Sigmoid colon (tissue), 7 donors: Measurements from ENCODE around the gene PRAMEF10. TPM values are rescaled to one million over a fixed set of nuclear protein-coding genes. Genes with fewer than 3 reads are reported as not detected.
"Not testable (repeated sequence)": the region's sequence is repeated elsewhere in the genome, so short reads cannot be mapped to it uniquely, and the experiment has no call there.

Experiments used
- DNase-seq: peaks from one replicate; pipeline ENCODE4 v3.0.0-alpha.2; 2019
- H3K27ac ChIP-seq, 4 donors: fragments of 200-600 bp; sonication (generic); one replicate each; pipeline ENCODE4 v1.5.1; 2016 to 2019; ENCODE audit warnings: mild to moderate bottlenecking in 1 of 4
- H3K27me3 ChIP-seq, 3 donors: fragments of 200-600 bp; sonication (generic); one replicate each; pipeline ENCODE4 v1.5.1; 2019; ENCODE audit warnings: mild to moderate bottlenecking in 1 of 3
- H3K36me3 ChIP-seq, 4 donors: fragments of 200-600 bp; sonication (generic); one replicate each; pipeline ENCODE4 v1.5.1; 2016 to 2019
- H3K4me1 ChIP-seq, 4 donors: fragments of 200-600 bp; sonication (generic); one replicate each; pipeline ENCODE4 v1.5.1; 2017 to 2019
- H3K4me3 ChIP-seq, 4 donors: fragments of 200-600 bp; sonication (generic); one replicate each; pipeline ENCODE4 v1.5.1; 2017 to 2019; ENCODE audit warnings: mild to moderate bottlenecking in 2 of 4, moderate library complexity in 1 of 4
- H3K9me3 ChIP-seq, 4 donors: fragments of 200-600 bp in 3 of 4; sonication (generic) in 3 of 4; one replicate each; pipeline versions ENCODE4 v1.5.1 to v1.6.1; 2013 to 2019
- WGBS, 2 donors: extraction: QIAGEN DNeasy Blood & Tissue Kit; methylation state at CpG; one replicate each; pipeline ENCODE4 v1.1.7; 2013; 5-methylcytosine and 5-hydroxymethylcytosine counted together
- intact Hi-C: fragments of 100-400 bp; cut with DNase I; formaldehyde crosslinking; loops from one replicate; pipeline ENCODE4 v1.15.1; 2023
- polyA plus RNA-seq, 3 donors: library from polyadenylated mRNA; stranded (reverse); fragments of 200-250 nt; gene quantifications; one replicate each; pipeline ENCODE4 v1.2.3, GENCODE V29; 2013
- total RNA-seq, 4 donors: library from RNA; depleted of rRNA; stranded (reverse); fragments of >200 nt; gene quantifications; one replicate each; pipeline ENCODE4 v1.1.0, GENCODE V29; 2016
- donor health status: healthy with polysubstance abuse.
- donor health status: Bipolar disorder and iron deficiency.
- donor health status: healthy.

PRAMEF10 gene
- total RNA-seq (not detected), polyA plus RNA-seq (not detected)

GRCh38 chr1:12898170-12898569, at the start of gene PRAMEF10:
TSS of gene PRAMEF10 (minus strand) at chr1:12898270. CDS start at chr1:12895847, 2,423 bp downstream.
- intact Hi-C loops, H3K4me1 ChIP-seq, H3K9me3 ChIP-seq, DNase-seq, H3K27ac ChIP-seq, H3K36me3 ChIP-seq, H3K27me3 ChIP-seq, H3K4me3 ChIP-seq: not testable (repeated sequence)
- 60% methylated on average over 1 of the region's 1 CpG; no CpG with 5 or more reads in 1 of the 2 donors for WGBS, 2 donors

- H3K4me1 ChIP-seq, DNase-seq, intact Hi-C loops, H3K4me3 ChIP-seq, H3K27ac ChIP-seq, H3K36me3 ChIP-seq, H3K27me3 ChIP-seq, H3K9me3 ChIP-seq: not testable (repeated sequence)
- 79 to 86% methylated on average over 2 to 3 of the region's 4 CpGs for WGBS, 2 donors
These were observed 49.4 kb upstream of the PRAMEF10 start, which contains the start of gene PRAMEF6 for GRCh38 chr1:12947480-12947879. TSS of gene PRAMEF6 (minus strand) at chr1:12947580. CDS start at chr1:12942518, 5,062 bp downstream.

- 31 to 43% methylated on average over 3 of the region's 5 CpGs for WGBS, 2 donors
- H3K27me3 ChIP-seq, H3K4me1 ChIP-seq, H3K27ac ChIP-seq, H3K36me3 ChIP-seq, DNase-seq, H3K4me3 ChIP-seq, H3K9me3 ChIP-seq, intact Hi-C loops: not testable (repeated sequence)
These were observed 26.3 kb upstream of the PRAMEF10 start for GRCh38 chr1:12924368-12924767.

- H3K4me1 ChIP-seq, H3K4me3 ChIP-seq, intact Hi-C loops, H3K36me3 ChIP-seq, DNase-seq, H3K9me3 ChIP-seq, H3K27ac ChIP-seq, H3K27me3 ChIP-seq: not testable (repeated sequence)
- WGBS, 2 donors, result 41 to 73% methylated on average over 2 of the region's 2 CpGs
These were observed 23.7 kb upstream of the PRAMEF10 start for GRCh38 chr1:12921749-12922148.

- DNase-seq, intact Hi-C loops, H3K36me3 ChIP-seq, H3K4me3 ChIP-seq, H3K27me3 ChIP-seq, H3K4me1 ChIP-seq, H3K27ac ChIP-seq, H3K9me3 ChIP-seq: not testable (repeated sequence)
- no CpG with 5 or more reads among the region's 1 CpG for WGBS, 2 donors
These were observed 18.2 kb upstream of the PRAMEF10 start, which contains the start of gene PRAMEF7 for GRCh38 chr1:12916310-12916709. TSS of gene PRAMEF7 (plus strand) at chr1:12916610. CDS start at chr1:12917693, 1,083 bp downstream.

GRCh38 chr1:12903793-12904572, 5.9 kb upstream of the PRAMEF10 start:
- H3K9me3 ChIP-seq, DNase-seq, H3K27ac ChIP-seq, H3K36me3 ChIP-seq, H3K4me3 ChIP-seq, H3K4me1 ChIP-seq, intact Hi-C loops, H3K27me3 ChIP-seq: not testable (repeated sequence)
- WGBS, 2 donors, result 69 to 79% methylated on average over 4 of the region's 5 CpGs

- H3K36me3 ChIP-seq, H3K4me1 ChIP-seq, intact Hi-C loops, DNase-seq, H3K4me3 ChIP-seq, H3K9me3 ChIP-seq, H3K27me3 ChIP-seq, H3K27ac ChIP-seq: not testable (repeated sequence)
These were observed 1.1 kb upstream of the PRAMEF10 start for GRCh38 chr1:12899186-12899585.

GRCh38 chr1:12886101-12886500, 12.0 kb downstream of the PRAMEF10 start, which contains the start of gene PRAMEF4:
TSS of gene PRAMEF4 (minus strand) at chr1:12886201. CDS start at chr1:12883394, 2,807 bp downstream.
- DNase-seq, H3K9me3 ChIP-seq, H3K36me3 ChIP-seq, H3K4me1 ChIP-seq, intact Hi-C loops, H3K27me3 ChIP-seq, H3K4me3 ChIP-seq, H3K27ac ChIP-seq: not testable (repeated sequence)
- WGBS, 2 donors, result 54 to 87% methylated on average over 3 of the region's 3 CpGs

GRCh38 chr1:12878453-12878852, 19.6 kb downstream of the PRAMEF10 start:
- intact Hi-C loops, H3K36me3 ChIP-seq, DNase-seq, H3K27ac ChIP-seq, H3K4me1 ChIP-seq, H3K9me3 ChIP-seq, H3K4me3 ChIP-seq, H3K27me3 ChIP-seq: not testable (repeated sequence)
- 86 to 87% methylated on average over 3 of the region's 4 CpGs for WGBS, 2 donors

GRCh38 chr1:12863131-12863880, 34.8 kb downstream of the PRAMEF10 start:
- H3K27me3 ChIP-seq, H3K36me3 ChIP-seq, H3K27ac ChIP-seq, intact Hi-C loops, H3K4me3 ChIP-seq, DNase-seq, H3K4me1 ChIP-seq, H3K9me3 ChIP-seq: not testable (repeated sequence)
- WGBS, 2 donors, result 78 to 84% methylated on average over 5 of the region's 7 CpGs

- H3K9me3 ChIP-seq, DNase-seq, H3K4me3 ChIP-seq, H3K4me1 ChIP-seq, intact Hi-C loops, H3K27ac ChIP-seq, H3K36me3 ChIP-seq, H3K27me3 ChIP-seq: not testable (repeated sequence)
- WGBS, 2 donors, result 66 to 77% methylated on average over 2 of the region's 2 CpGs
These were observed 41.3 kb downstream of the PRAMEF10 start, which contains the start of gene PRAMEF2 for GRCh38 chr1:12856786-12857185. TSS of gene PRAMEF2 (plus strand) at chr1:12857086. CDS start at chr1:12859010, 1,924 bp downstream.
